Activated CD8-positive, alpha-beta T cell treated with anti-CD3 and anti-CD28 coated beads for 36 hours (primary cell): ENCODE data around the gene NUP43. TPM values are rescaled to one million over a fixed set of nuclear protein-coding genes. Genes with fewer than 3 reads are reported as not detected.

ENCODE experiments used
- ATAC-seq: fragments of 200-7000 bp; cut with Tn5 transposase; one replicate; pipeline ENCODE4 v1.10.0; 2021; ENCODE audit warnings: mild to moderate bottlenecking, moderate library complexity
- CTCF ChIA-PET: fragments of 350-600 bp; sonication (Branson Sonifier 250); formaldehyde crosslinking; loops from one replicate; lab custom pipeline; 2021; ENCODE audit warnings: antibody characterized with exemption; lab: Charles Lee
- POLR2A ChIA-PET: fragments of 350-600 bp; sonication (Branson Sonifier 250); formaldehyde crosslinking; loops from one replicate; lab custom pipeline; 2021; ENCODE audit warnings: antibody characterized with exemption; lab: Charles Lee
- DNase-seq: peaks from one replicate; pipeline ENCODE4 v3.0.0-alpha.2; 2020
- H3K27ac Mint-ChIP-seq: one replicate; pipeline ENCODE4 v1.8.0; 2021; ENCODE audit warnings: mild to moderate bottlenecking, mixed read lengths
- H3K27me3 Mint-ChIP-seq: one replicate; pipeline ENCODE4 v1.8.0; 2021; ENCODE audit warnings: mixed read lengths
- H3K36me3 Mint-ChIP-seq: one replicate; pipeline ENCODE4 v1.8.0; 2021; ENCODE audit warnings: low read depth, mixed read lengths
- H3K4me1 Mint-ChIP-seq: one replicate; pipeline ENCODE4 v1.8.0; 2021; ENCODE audit warnings: low read depth, mixed read lengths
- H3K4me3 Mint-ChIP-seq: one replicate; pipeline ENCODE4 v1.8.0; 2021; ENCODE audit warnings: mild to moderate bottlenecking, moderate library complexity, mixed read lengths
- H3K9me3 Mint-ChIP-seq: one replicate; pipeline ENCODE4 v1.8.0; 2021; ENCODE audit warnings: mixed read lengths
- CTCF ChIP-seq: fragments of 200-600 bp; IDR thresholded peaks from one replicate; pipeline ENCODE4 v1.8.0; 2022; ENCODE audit warnings: antibody characterized with exemption, mild to moderate bottlenecking
- intact Hi-C: fragments of 100-400 bp; cut with micrococcal nuclease; formaldehyde crosslinking; loops from one replicate; pipeline ENCODE4 v1.10.0; 2022
- total RNA-seq, 2 experiments: library from RNA; stranded (reverse); gene quantifications; one replicate each; pipeline ENCODE4 v1.2.3, GENCODE V29; 2021

NUP43 gene
- total RNA-seq, 2 experiments from 2014 or later: 75.7 to 75.8 TPM

- no peak for TF ChIP-seq CTCF
- no peak for ATAC-seq
- H3K4me1 Mint-ChIP-seq: no peaks in the 10 kb centered on the region
- intact Hi-C loops: no loop called here
- CTCF ChIA-PET: no interaction called here
- peaks cover 9% of the 10 kb centered on the region for H3K36me3 Mint-ChIP-seq
- H3K27me3 Mint-ChIP-seq: no peaks in the 10 kb centered on the region
- POLR2A ChIA-PET: no interaction called here
- no peaks in the 10 kb centered on the region for H3K9me3 Mint-ChIP-seq
- H3K27ac Mint-ChIP-seq: no peak overlapping the region
- H3K4me3 Mint-ChIP-seq: no peak overlapping the region
- no peak for DNase-seq
These were observed 31.3 kb upstream of the NUP43 start for GRCh38 chr6:149777624-149778023.

GRCh38 chr6:149771925-149772324 lies 25.6 kb upstream of the NUP43 start:
- no peak for TF ChIP-seq CTCF
- H3K4me3 Mint-ChIP-seq: no peak overlapping the region
- no peaks in the 10 kb centered on the region for H3K9me3 Mint-ChIP-seq
- no peak overlapping the region for H3K27ac Mint-ChIP-seq
- H3K36me3 Mint-ChIP-seq: peaks cover 24% of the 10 kb centered on the region
- H3K27me3 Mint-ChIP-seq: no peaks in the 10 kb centered on the region
- H3K4me1 Mint-ChIP-seq: peaks cover 2% of the 10 kb centered on the region
- CTCF ChIA-PET: no interaction called here
- no peak for DNase-seq
- POLR2A ChIA-PET: no interaction called here
- ATAC-seq: no peak
- intact Hi-C loops: no loop called here

GRCh38 chr6:149771185-149771584 lies 24.9 kb upstream of the NUP43 start:
- H3K27me3 Mint-ChIP-seq: no peaks in the 10 kb centered on the region
- CTCF ChIA-PET: interaction anchor here (0.7 kb wide), 1 partner anchor 9 kb away, joined by 3 read pairs; no protein-coding TSS in a partner anchor
- peaks cover 6% of the 10 kb centered on the region for H3K4me1 Mint-ChIP-seq
- intact Hi-C loops: no loop called here
- H3K4me3 Mint-ChIP-seq: no peak overlapping the region
- POLR2A ChIA-PET: no interaction called here
- H3K27ac Mint-ChIP-seq: no peak overlapping the region
- DNase-seq (no peak), ATAC-seq (no peak)
- TF ChIP-seq CTCF: no peak
- peaks cover 4% of the 10 kb centered on the region for H3K9me3 Mint-ChIP-seq
- H3K36me3 Mint-ChIP-seq: peaks cover 31% of the 10 kb centered on the region

GRCh38 chr6:149769676-149770075 lies 23.3 kb upstream of the NUP43 start:
- peaks cover 6% of the 10 kb centered on the region for H3K4me1 Mint-ChIP-seq
- DNase-seq (no peak), ATAC-seq (no peak)
- CTCF ChIA-PET: no interaction called here
- TF ChIP-seq CTCF: no peak
- H3K4me3 Mint-ChIP-seq: no peak overlapping the region
- peaks cover 37% of the 10 kb centered on the region for H3K36me3 Mint-ChIP-seq
- H3K27ac Mint-ChIP-seq: no peak overlapping the region
- peaks cover 7% of the 10 kb centered on the region for H3K9me3 Mint-ChIP-seq
- no peaks in the 10 kb centered on the region for H3K27me3 Mint-ChIP-seq
- intact Hi-C loops: no loop called here
- POLR2A ChIA-PET: no interaction called here

GRCh38 chr6:149766156-149766769 lies 19.9 kb upstream of the NUP43 start:
- no peaks in the 10 kb centered on the region for H3K27me3 Mint-ChIP-seq
- no peak overlapping the region for H3K4me3 Mint-ChIP-seq
- peaks cover 13% of the 10 kb centered on the region for H3K4me1 Mint-ChIP-seq
- ATAC-seq (no peak), DNase-seq (no peak)
- peaks cover 38% of the 10 kb centered on the region for H3K36me3 Mint-ChIP-seq
- peaks cover 7% of the 10 kb centered on the region for H3K9me3 Mint-ChIP-seq
- intact Hi-C loops: no loop called here
- no peak for TF ChIP-seq CTCF
- ChIA-PET POLR2A (no interaction called here), CTCF (no interaction called here)
- H3K27ac Mint-ChIP-seq: no peak overlapping the region
